H1 (cell line): Measurements from ENCODE around the gene CHST3. TPM values are rescaled to one million over a fixed set of nuclear protein-coding genes. Genes with fewer than 3 reads are reported as not detected.

ENCODE experiments used
- CTCF ChIA-PET: fragments of 300-600 bp; sonication (Branson Sonifier 250); formaldehyde crosslinking; loops from one replicate; lab custom pipeline; 2021; ENCODE audit not compliant: partially characterized antibody; lab: Charles Lee
- POLR2A ChIA-PET: fragments of 300-600 bp; sonication (Branson Sonifier 250); formaldehyde crosslinking; loops from one replicate; lab custom pipeline; 2021; ENCODE audit warnings: inconsistent platforms; ENCODE audit not compliant: partially characterized antibody; lab: Charles Lee
- DNase-seq, 2 experiments: peaks; one replicate each; pipeline versions ENCODE4 v3.0.0 to v3.0.0-alpha.2; 2010 to 2022; ENCODE audit warnings: low spot score in 2 of 2, low read depth in 1 of 2, mixed read lengths in 1 of 2
- FAIRE-seq: peaks from 2 replicates; lab custom pipeline; 2011; peaks lifted over from hg19 to GRCh38; lab: Jason Lieb, UNC
- H2AFZ ChIP-seq: 2 replicates; pipeline ENCODE4 v1.8.1; 2012; ENCODE audit warnings: low read length, inconsistent platforms
- H2AK5ac ChIP-seq: 2 replicates; pipeline ENCODE4 v1.6.1; 2013; ENCODE audit warnings: low read depth, low read length
- H2BK120ac ChIP-seq: replicated peaks from 2 replicates; pipeline ENCODE3; 2013; ENCODE audit warnings: low read depth, low read length, inconsistent platforms
- H2BK12ac ChIP-seq: 2 replicates; pipeline ENCODE4 v1.6.1; 2013; ENCODE audit warnings: low read depth, low read length
- H2BK15ac ChIP-seq: 2 replicates; pipeline ENCODE4 v1.6.1; 2013; ENCODE audit warnings: low read length
- H2BK20ac ChIP-seq: 2 replicates; pipeline ENCODE4 v1.6.1; 2013; ENCODE audit warnings: low read length
- H2BK5ac ChIP-seq: 2 replicates; pipeline ENCODE4 v1.6.1; 2013; ENCODE audit warnings: low read depth, low read length
- H3K14ac ChIP-seq: 2 replicates; pipeline ENCODE4 v1.6.1; 2013; ENCODE audit warnings: inconsistent platforms; ENCODE audit not compliant: insufficient read length
- H3K18ac ChIP-seq: 2 replicates; pipeline ENCODE4 v1.6.1; 2013; ENCODE audit warnings: low read length; ENCODE audit errors: extremely low read depth
- H3K23ac ChIP-seq: 2 replicates; pipeline ENCODE4 v1.6.1; 2013; ENCODE audit warnings: inconsistent platforms; ENCODE audit not compliant: insufficient read length
- H3K23me2 ChIP-seq: 2 replicates; pipeline ENCODE4 v1.6.1; 2013; ENCODE audit warnings: low read depth, low read length
- H3K27ac ChIP-seq: 2 replicates; pipeline ENCODE4 v1.6.1; 2011; ENCODE audit warnings: low read depth, low read length, inconsistent platforms
- H3K27me3 ChIP-seq, 4 experiments: replicated peaks in 1 of 4; 1 replicate in 1 of 4; 2 replicates in 3 of 4; pipeline versions ENCODE4 v1.6.1 to v1.8.1; 2011 to 2013; ENCODE audit warnings: low read length in 3 of 4, mild to moderate bottlenecking in 3 of 4, inconsistent platforms in 2 of 4, mixed read lengths in 2 of 4, moderate library complexity in 1 of 4; ENCODE audit not compliant: control insufficient read depth in 3 of 4, insufficient read depth in 3 of 4; ENCODE audit errors: extremely low read depth in 1 of 4
- H3K36me3 ChIP-seq, 4 experiments: 2 replicates each; pipeline versions ENCODE4 v1.6.1 to v1.8.1; 2011 to 2013; ENCODE audit warnings: mild to moderate bottlenecking in 4 of 4, low read length in 3 of 4, moderate library complexity in 2 of 4, control low read depth in 1 of 4, inconsistent platforms in 1 of 4; ENCODE audit not compliant: insufficient read depth in 4 of 4, control insufficient read depth in 2 of 4
- H3K4ac ChIP-seq: replicated peaks from 2 replicates; pipeline ENCODE3; 2013; ENCODE audit warnings: low read length, low read depth, mixed read lengths, inconsistent platforms; ENCODE audit not compliant: insufficient read length
- H3K4me1 ChIP-seq, 4 experiments: replicated peaks in 1 of 4; 1 replicate in 1 of 4; 2 replicates in 3 of 4; pipeline versions ENCODE4 v1.6.1 to v1.8.1; 2011 to 2013; ENCODE audit warnings: low read length in 3 of 4, inconsistent platforms in 2 of 4, mixed read lengths in 1 of 4; ENCODE audit not compliant: insufficient read depth in 4 of 4, control insufficient read depth in 3 of 4
- H3K4me2 ChIP-seq, 2 experiments: 2 replicates each; pipeline versions ENCODE4 v1.6.1 to v1.8.1; 2011 to 2013; ENCODE audit warnings: low read depth in 2 of 2, low read length in 2 of 2, control low read depth in 1 of 2, inconsistent platforms in 1 of 2, mild to moderate bottlenecking in 1 of 2; ENCODE audit not compliant: insufficient read depth in 1 of 2
- H3K4me3 ChIP-seq, 4 experiments: fragments of 200-600, 300-600 bp in 1 of 4; sonication (generic), shearing (Covaris generic), sonication (Bioruptor Twin) in 1 of 4; 2 replicates each; pipeline versions ENCODE4 v1.5.1 to v1.8.1; 2011 to 2016; ENCODE audit warnings: low read length in 4 of 4, low read depth in 3 of 4, control low read depth in 2 of 4, inconsistent platforms in 2 of 4, mild to moderate bottlenecking in 2 of 4, mixed read lengths in 1 of 4, moderate library complexity in 1 of 4; ENCODE audit not compliant: insufficient read depth in 2 of 4; ENCODE audit errors: extremely low read depth in 1 of 4
- H3K56ac ChIP-seq: replicated peaks from 2 replicates; pipeline ENCODE3; 2013; ENCODE audit warnings: low read depth, mild to moderate bottlenecking, mixed read lengths, low read length, inconsistent platforms; ENCODE audit not compliant: insufficient read length
- H3K79me1 ChIP-seq: 2 replicates; pipeline ENCODE4 v1.6.1; 2013; ENCODE audit warnings: low read depth, low read length, control low read depth
- H3K79me2 ChIP-seq, 2 experiments: 2 replicates each; pipeline versions ENCODE4 v1.6.1 to v1.8.1; 2012 to 2013; ENCODE audit warnings: low read length in 2 of 2, mild to moderate bottlenecking in 2 of 2, inconsistent platforms in 1 of 2; ENCODE audit not compliant: insufficient read depth in 2 of 2, control insufficient read depth in 1 of 2
- H3K9ac ChIP-seq, 4 experiments: replicated peaks in 1 of 4; 1 replicate in 1 of 4; 2 replicates in 3 of 4; pipeline versions ENCODE4 v1.6.1 to v1.8.1; 2011 to 2013; ENCODE audit warnings: low read depth in 3 of 4, low read length in 3 of 4, control low read depth in 2 of 4, mild to moderate bottlenecking in 2 of 4, moderate library complexity in 2 of 4, inconsistent platforms in 1 of 4; ENCODE audit errors: extremely low read depth in 1 of 4
- H3K9me3 ChIP-seq, 2 experiments: 2 replicates each; pipeline versions ENCODE4 v1.6.1 to v1.8.1; 2012 to 2013; ENCODE audit warnings: mild to moderate bottlenecking in 2 of 2, moderate library complexity in 2 of 2, control low read depth in 1 of 2, inconsistent platforms in 1 of 2, low read depth in 1 of 2, low read length in 1 of 2, mixed read lengths in 1 of 2; ENCODE audit not compliant: insufficient read depth in 2 of 2
- H4K20me1 ChIP-seq, 2 experiments: replicated peaks in 1 of 2; 2 replicates each; pipeline versions ENCODE3 to v1.8.1; 2011 to 2013; ENCODE audit warnings: inconsistent platforms in 2 of 2, low read length in 2 of 2, mild to moderate bottlenecking in 1 of 2; ENCODE audit not compliant: insufficient read depth in 2 of 2, control insufficient read depth in 1 of 2
- H4K5ac ChIP-seq: 2 replicates; pipeline ENCODE4 v1.6.1; 2013; ENCODE audit warnings: low read length, low read depth, mixed read lengths, inconsistent platforms; ENCODE audit not compliant: insufficient read length
- H4K8ac ChIP-seq: 2 replicates; pipeline ENCODE4 v1.8.0; 2013; ENCODE audit warnings: mild to moderate bottlenecking, moderate library complexity, low read length, inconsistent platforms; ENCODE audit not compliant: insufficient read depth; ENCODE audit errors: extremely low read depth
- H4K91ac ChIP-seq: replicated peaks from 2 replicates; pipeline ENCODE3; 2013; ENCODE audit warnings: low read length, mixed read lengths, inconsistent platforms; ENCODE audit not compliant: insufficient read length
- BACH1 ChIP-seq: IDR thresholded peaks from 2 replicates; pipeline ENCODE4 v1.6.1; 2012; ENCODE audit warnings: low read length, improper control_type of control experiment
- CBX5 ChIP-seq: fragments of 300-800, 300-1000 bp; sonication (generic); IDR thresholded peaks from 2 replicates; pipeline ENCODE4 v1.7.1; 2016; ENCODE audit warnings: antibody characterized with exemption, low read length, low read depth
- CEBPB ChIP-seq: IDR thresholded peaks from 2 replicates; pipeline ENCODE4 v1.6.1; 2012; ENCODE audit warnings: low read depth, low read length
- CHD2 ChIP-seq: IDR thresholded peaks from 2 replicates; pipeline ENCODE4 v1.6.1; 2012; ENCODE audit warnings: low read length, improper control_type of control experiment
- NANOG ChIP-seq: IDR thresholded peaks from 2 replicates; pipeline ENCODE4 v1.6.1; 2011; ENCODE audit warnings: low read length, low read depth, mild to moderate bottlenecking, inconsistent platforms; ENCODE audit not compliant: insufficient read depth, poor library complexity, severe bottlenecking
- POLR2A ChIP-seq, 2 experiments: IDR thresholded peaks; 1 replicate in 1 of 2; 2 replicates in 1 of 2; pipeline ENCODE4 v1.6.1; 2011; ENCODE audit warnings: low read depth in 2 of 2, low read length in 2 of 2, mild to moderate bottlenecking in 2 of 2; ENCODE audit errors: control extremely low read depth in 1 of 2
- RAD21 ChIP-seq, 2 experiments: IDR thresholded peaks in 1 of 2; conservative IDR thresholded peaks in 1 of 2; 2 replicates each; pipeline ENCODE4 v1.6.1; 2011; ENCODE audit warnings: low read depth in 2 of 2, low read length in 2 of 2, improper control_type of control experiment in 1 of 2, inconsistent platforms in 1 of 2, mild to moderate bottlenecking in 1 of 2, moderate library complexity in 1 of 2
- SAP30 ChIP-seq: fragments of 300-600 bp; sonication (generic); IDR thresholded peaks from 2 replicates; pipeline ENCODE4 v1.7.1; 2012; ENCODE audit warnings: low read length, moderate library complexity, mild to moderate bottlenecking, inconsistent platforms; ENCODE audit not compliant: insufficient read depth, insufficient replicate concordance
- SIX5 ChIP-seq: IDR thresholded peaks from 2 replicates; pipeline ENCODE4 v1.6.1; 2011; ENCODE audit warnings: mild to moderate bottlenecking, low read depth, low read length
- SP1 ChIP-seq: IDR thresholded peaks from 2 replicates; pipeline ENCODE4 v1.6.1; 2011; ENCODE audit warnings: low read depth, low read length
- TCF12 ChIP-seq: IDR thresholded peaks from 2 replicates; pipeline ENCODE4 v1.6.1; 2011; ENCODE audit warnings: low read depth, mild to moderate bottlenecking, low read length
- TEAD4 ChIP-seq: IDR thresholded peaks from 2 replicates; pipeline ENCODE4 v1.6.1; 2012; ENCODE audit warnings: low read depth, low read length, inconsistent platforms, mixed read lengths
- WGBS, 2 experiments: shearing (Covaris generic) in 1 of 2; methylation state at CpG; one replicate each; pipeline versions ENCODE4 v1.1.6 to v1.1.7; 2013 to 2015; ENCODE audit warnings: low lambda C conversion rate in 2 of 2, mixed read lengths in 2 of 2, inconsistent platforms in 1 of 2, low coverage in 1 of 2, missing lambda C conversion rate in 1 of 2; ENCODE audit not compliant: insufficient replicate concordance in 2 of 2, insufficient coverage in 1 of 2, insufficient read length in 1 of 2; ENCODE audit errors: extremely low coverage in 1 of 2, missing lambda C conversion rate in 1 of 2; 5-methylcytosine and 5-hydroxymethylcytosine counted together
- polyA plus RNA-seq, 7 experiments: library from polyadenylated mRNA; depleted of rRNA in 3 of 7; stranded (reverse) in 5 of 7; unstranded in 2 of 7; fragments of >200 nt in 5 of 7; fragments of 200-250 nt in 2 of 7; gene quantifications; 1 replicate in 5 of 7; 2 replicates in 1 of 7; 4 replicates in 1 of 7; pipeline versions ENCODE4 v1.2.1 to v1.2.3, GENCODE V29; 2011 to 2013; ENCODE audit warnings: missing spikeins in 2 of 7, mixed read lengths in 2 of 7
- total RNA-seq: library from RNA; stranded (reverse); fragmentation: NEBNext Ultra II Directional; extraction: Animal tissue kit (Norgen Biotek cat#: 25700); gene quantifications from 2 replicates; pipeline ENCODE4 v1.2.1, GENCODE V29; 2021

CHST3 gene
- total and polyA plus RNA-seq, 2 of the 8 experiments (the other 6 are each of a cell fraction or from before 2014, with no cell fraction given): 2.0 to 5.8 TPM

- H2BK5ac ChIP-seq: no peak overlapping the region
- H3K9ac ChIP-seq: no peak overlapping the region
- no peaks in the 10 kb centered on the region for H3K27me3 ChIP-seq
- no peak overlapping the region for H3K4ac ChIP-seq
- 81% methylated on average over 9 of the region's 12 CpGs; no CpG with 5 or more reads in 1 of the 2 experiments for WGBS, 2 experiments
- H3K14ac ChIP-seq: no peak overlapping the region
- POLR2A ChIA-PET: interaction anchor here (1.3 kb wide), 1 partner anchor 8 kb away, joined by 3 read pairs; no protein-coding TSS in a partner anchor
- no peak overlapping the region for H2BK120ac ChIP-seq
- H2BK12ac ChIP-seq: no peak overlapping the region
- no peak overlapping the region for H2AK5ac ChIP-seq
- no peak overlapping the region for H2BK20ac ChIP-seq
- TF ChIP-seq SP1: no peak
- peak; percentile 69 for TF ChIP-seq CEBPB
- no peak for TF ChIP-seq RAD21 (IDR thresholded peaks at IDR 0.05 in 1 of 2, conservative IDR thresholded peaks at IDR 0.05 in 1 of 2; ENCODE audit: low read depth in 2 of 2, low read length in 2 of 2)
- TF ChIP-seq NANOG: no peak
- TF ChIP-seq POLR2A (IDR thresholded peaks at IDR 0.05; ENCODE audit: control extremely low read depth in 1 of 2, low read depth in 2 of 2, low read length in 2 of 2): no peak
- TF ChIP-seq CBX5: no peak
- TF ChIP-seq BACH1: no peak
- TF ChIP-seq TEAD4: 0 out of 2 replicates have a peak, but pooled peaks have one; percentile 26
- TF ChIP-seq SIX5: no peak
- no peak for TF ChIP-seq CHD2
- no peak for TF ChIP-seq SAP30
- no peak for TF ChIP-seq TCF12
- TF ChIP-seq, all 59 proteins: peak for 2
- Histone ChIP-seq H3K36me3 (peaks cover 0 to 5% (median 0%) of the 10 kb centered on the region in 4 experiments; a peak in 2 of 8 replicates), H2AFZ (no peak overlapping the region), H3K23me2 (no peaks in the 10 kb centered on the region), H3K9me3 (no peaks in the 10 kb centered on the region), H4K5ac (no peak overlapping the region), H3K79me2 (no peaks in the 10 kb centered on the region), H4K8ac (no peak overlapping the region), H4K20me1 (no peaks in the 10 kb centered on the region), H3K56ac (no peak overlapping the region), H3K27ac (no peak overlapping the region), H3K18ac (no peak overlapping the region; the same call in 1 of the 2 replicates), H3K4me2 (no peak overlapping the region), H3K79me1 (no peaks in the 10 kb centered on the region), H3K4me3 (no peak overlapping the region), H3K4me1 (no peaks in the 10 kb centered on the region; a peak in 1 of 7 replicates), H3K23ac (no peak overlapping the region), H2BK15ac (no peak overlapping the region), H4K91ac (no peak overlapping the region)
- DNase-seq: no peak
- FAIRE-seq: no peak
- CTCF ChIA-PET: interaction anchor here (0.6 kb wide), 1 partner anchor 38 kb away, joined by 3 read pairs; no protein-coding TSS in a partner anchor
Measured at GRCh38 chr10:72009425-72010081, 45.4 kb downstream of the CHST3 start.
